Uterus (tissue), 4 donors: Measurements from ENCODE around the gene SCUBE3. TPM values are rescaled to one million over a fixed set of nuclear protein-coding genes. Genes with fewer than 3 reads are reported as not detected.

Experiments
- DNase-seq, 2 donors: peaks; one replicate each; pipeline ENCODE4 v3.0.0-alpha.2; 2019 to 2020
- H3K27ac ChIP-seq, 2 donors: fragments of 200-600 bp; sonication (generic); 1 replicate in 1 of 2; 2 replicates in 1 of 2; pipeline ENCODE4 v1.5.1; 2016 to 2018
- H3K27me3 ChIP-seq, 2 donors: fragments of 200-600 bp; sonication (generic); one replicate each; pipeline ENCODE4 v1.5.1; 2018 to 2019; ENCODE audit warnings: control low read depth in 1 of 2
- H3K36me3 ChIP-seq, 2 donors: fragments of 200-600 bp; sonication (generic); one replicate each; pipeline ENCODE4 v1.5.1; 2019; ENCODE audit warnings: control low read depth in 1 of 2
- H3K4me1 ChIP-seq, 2 donors: fragments of 200-600 bp; sonication (generic); one replicate each; pipeline ENCODE4 v1.5.1; 2018 to 2019; ENCODE audit warnings: control low read depth in 1 of 2
- H3K4me3 ChIP-seq, 2 donors: fragments of 200-600 bp; sonication (generic); 1 replicate in 1 of 2; 2 replicates in 1 of 2; pipeline ENCODE4 v1.5.1; 2018 to 2019; ENCODE audit warnings: mild to moderate bottlenecking in 1 of 2
- H3K9me3 ChIP-seq, 2 donors: fragments of 200-600 bp; sonication (generic); one replicate each; pipeline ENCODE4 v1.5.1; 2019; ENCODE audit warnings: control low read depth in 1 of 2
- CTCF ChIP-seq, 4 experiments: fragments of 200-600 bp in 2 of 4; fragments of 450-650 bp in 2 of 4; sonication (generic) in 2 of 4; IDR thresholded peaks; one replicate each; pipeline ENCODE4 v1.5.1; 2016 to 2019; ENCODE audit warnings: antibody characterized with exemption in 4 of 4, mild to moderate bottlenecking in 2 of 4, moderate library complexity in 1 of 4
- POLR2A ChIP-seq, 2 donors: fragments of 450-650 bp; IDR thresholded peaks; one replicate each; pipeline ENCODE4 v1.6.1; 2016; ENCODE audit warnings: antibody characterized with exemption in 2 of 2, mild to moderate bottlenecking in 1 of 2, moderate library complexity in 1 of 2
- intact Hi-C: fragments of 100-400 bp; cut with DNase I; formaldehyde crosslinking; loops from one replicate; pipeline ENCODE4 v1.15.1; 2023; ENCODE audit warnings: low total_unique reads
- total RNA-seq, 4 donors: library from RNA; depleted of rRNA in 3 of 4; stranded (reverse); fragments of >200 nt in 3 of 4; gene quantifications; one replicate each; pipeline versions ENCODE4 v1.1.0 to v1.2.4, GENCODE V29; 2014 to 2023
- donor health status: DM: yes; HTN: yes; CAD: no.

The SCUBE3 gene
- total RNA-seq, 4 donors from 2014 or later: 0.61 to 3.3 TPM; not detected in 2

- no peaks in the 10 kb centered on the region for H3K9me3 ChIP-seq
- no peak for DNase-seq
- no peaks in the 10 kb centered on the region for H3K27me3 ChIP-seq
- TF ChIP-seq POLR2A (IDR thresholded peaks at IDR 0.05) (no peak), CTCF (IDR thresholded peaks at IDR 0.05) (no peak)
- intact Hi-C loops: no loop called here
- no peak overlapping the region for H3K27ac ChIP-seq
- H3K4me3 ChIP-seq: no peak overlapping the region
- no peaks in the 10 kb centered on the region for H3K36me3 ChIP-seq
- no peaks in the 10 kb centered on the region for H3K4me1 ChIP-seq
Observed at GRCh38 chr6:35173044-35173426, 40.7 kb upstream of the SCUBE3 start.

GRCh38 chr6:35173427-35174087 is 40.2 kb upstream of the SCUBE3 start:
- TF ChIP-seq CTCF (IDR thresholded peaks at IDR 0.05): no peak
- no peak for TF ChIP-seq POLR2A (IDR thresholded peaks at IDR 0.05)
- Histone ChIP-seq H3K27me3 (no peaks in the 10 kb centered on the region), H3K9me3 (no peaks in the 10 kb centered on the region), H3K4me3 (no peak overlapping the region), H3K4me1 (no peaks in the 10 kb centered on the region), H3K36me3 (no peaks in the 10 kb centered on the region), H3K27ac (no peak overlapping the region)
- DNase-seq: no peak
- intact Hi-C loops: no loop called here

GRCh38 chr6:35174088-35174434 is 39.7 kb upstream of the SCUBE3 start:
- H3K9me3 ChIP-seq: no peaks in the 10 kb centered on the region
- TF ChIP-seq POLR2A (IDR thresholded peaks at IDR 0.05) (no peak), CTCF (IDR thresholded peaks at IDR 0.05) (no peak)
- no peak overlapping the region for H3K4me3 ChIP-seq
- no peaks in the 10 kb centered on the region for H3K27me3 ChIP-seq
- H3K27ac ChIP-seq: no peak overlapping the region
- H3K36me3 ChIP-seq: no peaks in the 10 kb centered on the region
- intact Hi-C loops: no loop called here
- no peaks in the 10 kb centered on the region for H3K4me1 ChIP-seq
- no peak for DNase-seq

GRCh38 chr6:35174501-35174900 is 39.3 kb upstream of the SCUBE3 start:
- intact Hi-C loops: no loop called here
- Histone ChIP-seq H3K36me3 (no peaks in the 10 kb centered on the region), H3K27me3 (no peaks in the 10 kb centered on the region), H3K27ac (no peak overlapping the region), H3K4me3 (no peak overlapping the region), H3K9me3 (no peaks in the 10 kb centered on the region), H3K4me1 (no peaks in the 10 kb centered on the region)
- DNase-seq: no peak
- TF ChIP-seq POLR2A (IDR thresholded peaks at IDR 0.05) (no peak), CTCF (IDR thresholded peaks at IDR 0.05) (no peak)

- no peaks in the 10 kb centered on the region for H3K27me3 ChIP-seq
- H3K4me3 ChIP-seq: no peak overlapping the region
- H3K27ac ChIP-seq: no peak overlapping the region
- intact Hi-C loops: no loop called here
- H3K36me3 ChIP-seq: no peaks in the 10 kb centered on the region
- DNase-seq: no peak
- no peaks in the 10 kb centered on the region for H3K4me1 ChIP-seq
- TF ChIP-seq CTCF (IDR thresholded peaks at IDR 0.05): no peak
- TF ChIP-seq POLR2A (IDR thresholded peaks at IDR 0.05): no peak
- H3K9me3 ChIP-seq: no peaks in the 10 kb centered on the region
Observed at GRCh38 chr6:35176301-35177024, 37.3 kb upstream of the SCUBE3 start.
